DOHH2 (cell line): ENCODE data around the gene IER5.

ENCODE experiments used
- CTCF ChIP-seq: fragments of 200-600 bp; sonication (generic); IDR thresholded peaks from one replicate; pipeline ENCODE4 v1.5.1; 2014; ENCODE audit warnings: antibody characterized with exemption, mild to moderate bottlenecking, low read depth, low read length; ENCODE audit not compliant: poor library complexity, severe bottlenecking
- EZH2phosphoT487 ChIP-seq: fragments of 200-600 bp; sonication (generic); IDR thresholded peaks from 2 replicates; pipeline ENCODE4 v1.6.1; 2017; ENCODE audit warnings: borderline replicate concordance, mild to moderate bottlenecking, antibody characterized with exemption, low read length, moderate library complexity, mixed read lengths

GRCh38 chr1:181081395-181081794 lies 7.1 kb upstream of the IER5 start:
- TF ChIP-seq CTCF (no peak), EZH2phosphoT487 (no peak)
